Panc1 (cell line): ENCODE results near the gene RRBP1.

Experiments used
- CTCF ChIP-seq: fragments of 450-650 bp; IDR thresholded peaks from 2 replicates; pipeline ENCODE4 v1.5.1; 2017; ENCODE audit warnings: mild to moderate bottlenecking
- SIN3A ChIP-seq: IDR thresholded peaks from 2 replicates; pipeline ENCODE4 v1.6.1; 2012; ENCODE audit warnings: low read depth, mild to moderate bottlenecking, low read length, moderate library complexity, borderline replicate concordance; ENCODE audit not compliant: insufficient read depth

GRCh38 chr20:17612287-17612991 lies 69.6 kb downstream of the RRBP1 start:
- no peak for TF ChIP-seq CTCF
- no peak for TF ChIP-seq SIN3A
